ENCODE results near the gene FAM193A. TPM values are rescaled to one million over a fixed set of nuclear protein-coding genes. Genes with fewer than 3 reads are reported as not detected.
"Not testable (repeated sequence)": the region's sequence is repeated elsewhere in the genome, so short reads cannot be mapped to it uniquely, and the experiment has no call there.

Gene FAM193A
- total RNA-seq, 1 experiment from 2014 or later: 38.8 TPM

DNA sequence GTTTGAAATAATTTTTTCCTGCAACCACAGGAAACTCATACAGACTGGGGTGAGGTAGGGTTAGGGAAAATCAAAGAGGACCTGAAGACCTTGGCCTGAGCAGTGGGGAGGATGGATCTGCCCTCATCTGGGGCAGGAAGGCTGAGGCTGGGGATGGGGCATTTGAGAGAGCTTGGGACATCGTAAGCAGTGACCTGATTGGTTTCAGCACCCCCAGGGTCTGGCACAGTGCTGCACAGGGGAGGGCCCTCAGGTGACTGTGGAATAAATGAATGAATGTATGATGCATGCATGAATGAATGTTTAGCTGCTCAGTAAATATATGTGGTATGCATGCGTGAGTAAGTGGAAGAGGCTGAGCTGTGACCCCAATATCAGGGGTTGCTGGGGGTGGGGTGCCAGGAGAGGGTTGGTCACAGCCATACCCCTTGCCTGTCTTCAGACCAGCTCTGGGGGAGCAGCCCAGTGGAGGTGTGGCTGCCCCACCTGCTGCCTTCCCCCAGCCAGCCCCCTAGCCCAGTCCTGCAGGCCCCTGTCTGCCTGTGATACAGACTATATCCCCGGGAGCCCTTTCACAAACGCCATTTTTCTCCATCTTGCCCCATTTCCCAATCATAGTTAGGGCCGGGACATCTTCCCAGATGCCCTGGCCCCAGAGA, 230.7 kb downstream of the FAM193A start:
- Histone ChIP-seq H3K4me2 (ENCODE audit: low read depth, low read length, poor library complexity, severe bottlenecking) (no peak overlapping the region), H3K9me2 (replicated peaks; ENCODE audit: insufficient read depth, low read length) (no peaks in the 10 kb centered on the region), H3K79me2 (ENCODE audit: low read length) (no peaks in the 10 kb centered on the region), H3K4me1 (ENCODE audit: low read length) (peaks cover 13% of the 10 kb centered on the region), H3K9me3 (ENCODE audit: low read length) (no peaks in the 10 kb centered on the region), H3K4me3 (ENCODE audit: low read length) (no peak overlapping the region), H3K9ac (ENCODE audit: low read length) (no peak overlapping the region), H3K27me3 (ENCODE audit: low read length) (no peaks in the 10 kb centered on the region), H3K36me3 (ENCODE audit: insufficient read depth, low read length) (no peaks in the 10 kb centered on the region), H2AFZ (ENCODE audit: low read length) (no peak overlapping the region), H3K27ac (ENCODE audit: low read length) (no peak overlapping the region), H4K20me1 (ENCODE audit: insufficient read depth, low read depth, low read length) (no peaks in the 10 kb centered on the region)
- no peak for DNase-seq

DNA sequence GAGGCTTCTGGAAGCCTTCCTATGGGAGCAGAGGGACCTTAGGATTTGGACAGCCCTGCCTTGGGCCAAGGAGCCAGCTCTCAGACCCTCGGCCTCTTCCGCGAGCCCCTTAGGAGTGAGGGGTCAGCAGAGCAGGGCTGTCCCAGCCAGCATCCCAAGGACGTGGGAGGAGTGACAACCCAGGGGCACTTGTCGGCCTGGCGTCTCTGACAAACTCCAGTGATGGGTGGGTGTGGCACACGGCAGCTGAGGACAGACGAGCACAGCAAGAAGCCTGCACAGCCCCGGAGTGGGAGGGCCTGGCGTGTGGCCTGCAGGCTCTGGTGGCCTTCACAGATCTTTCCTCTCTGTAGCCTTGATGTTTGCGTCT, 231.2 kb downstream of the FAM193A start:
- Histone ChIP-seq H3K9ac (ENCODE audit: low read length) (no peak overlapping the region), H3K27me3 (ENCODE audit: low read length) (no peaks in the 10 kb centered on the region), H3K9me2 (replicated peaks; ENCODE audit: insufficient read depth, low read length) (no peaks in the 10 kb centered on the region), H3K4me1 (ENCODE audit: low read length) (peaks cover 13% of the 10 kb centered on the region), H2AFZ (ENCODE audit: low read length) (no peak overlapping the region), H4K20me1 (ENCODE audit: insufficient read depth, low read depth, low read length) (no peaks in the 10 kb centered on the region), H3K9me3 (ENCODE audit: low read length) (no peaks in the 10 kb centered on the region), H3K27ac (ENCODE audit: low read length) (no peak overlapping the region), H3K36me3 (ENCODE audit: insufficient read depth, low read length) (no peaks in the 10 kb centered on the region), H3K4me3 (ENCODE audit: low read length) (no peak overlapping the region), H3K4me2 (ENCODE audit: low read depth, low read length, poor library complexity, severe bottlenecking) (no peak overlapping the region), H3K79me2 (ENCODE audit: low read length) (no peaks in the 10 kb centered on the region)
- DNase-seq: no peak

GRCh38 chr4:2768124-2768523, 231.7 kb downstream of the FAM193A start:
- no peak for DNase-seq
- Histone ChIP-seq H3K4me1 (ENCODE audit: low read length) (peaks cover 13% of the 10 kb centered on the region), H3K36me3 (ENCODE audit: insufficient read depth, low read length) (no peaks in the 10 kb centered on the region), H3K4me2 (ENCODE audit: low read depth, low read length, poor library complexity, severe bottlenecking) (no peak overlapping the region), H3K27ac (ENCODE audit: low read length) (no peak overlapping the region), H3K9me3 (ENCODE audit: low read length) (no peaks in the 10 kb centered on the region), H2AFZ (ENCODE audit: low read length) (no peak overlapping the region), H3K79me2 (ENCODE audit: low read length) (no peaks in the 10 kb centered on the region), H3K27me3 (ENCODE audit: low read length) (no peaks in the 10 kb centered on the region), H3K4me3 (ENCODE audit: low read length) (no peak overlapping the region), H3K9ac (ENCODE audit: low read length) (no peak overlapping the region), H3K9me2 (replicated peaks; ENCODE audit: insufficient read depth, low read length) (no peaks in the 10 kb centered on the region), H4K20me1 (ENCODE audit: insufficient read depth, low read depth, low read length) (no peaks in the 10 kb centered on the region)

GRCh38 chr4:2768921-2769336, 232.5 kb downstream of the FAM193A start:
- no peak overlapping the region for H3K9ac ChIP-seq (ENCODE audit: low read length)
- no peaks in the 10 kb centered on the region for H3K9me2 ChIP-seq (replicated peaks; ENCODE audit: insufficient read depth, low read length)
- no peaks in the 10 kb centered on the region for H3K79me2 ChIP-seq (ENCODE audit: low read length)
- H3K27me3 ChIP-seq (ENCODE audit: low read length): no peaks in the 10 kb centered on the region
- no peaks in the 10 kb centered on the region for H4K20me1 ChIP-seq (ENCODE audit: insufficient read depth, low read depth, low read length)
- H3K4me3 ChIP-seq (ENCODE audit: low read length): no peak overlapping the region
- DNase-seq: no peak
- H3K4me2 ChIP-seq (ENCODE audit: low read depth, low read length, poor library complexity, severe bottlenecking): no peak overlapping the region
- no peaks in the 10 kb centered on the region for H3K36me3 ChIP-seq (ENCODE audit: insufficient read depth, low read length)
- no peak overlapping the region for H3K27ac ChIP-seq (ENCODE audit: low read length)
- H2AFZ ChIP-seq (ENCODE audit: low read length): no peak overlapping the region
- peaks cover 8% of the 10 kb centered on the region for H3K4me1 ChIP-seq (ENCODE audit: low read length)
- no peaks in the 10 kb centered on the region for H3K9me3 ChIP-seq (ENCODE audit: low read length)

DNA sequence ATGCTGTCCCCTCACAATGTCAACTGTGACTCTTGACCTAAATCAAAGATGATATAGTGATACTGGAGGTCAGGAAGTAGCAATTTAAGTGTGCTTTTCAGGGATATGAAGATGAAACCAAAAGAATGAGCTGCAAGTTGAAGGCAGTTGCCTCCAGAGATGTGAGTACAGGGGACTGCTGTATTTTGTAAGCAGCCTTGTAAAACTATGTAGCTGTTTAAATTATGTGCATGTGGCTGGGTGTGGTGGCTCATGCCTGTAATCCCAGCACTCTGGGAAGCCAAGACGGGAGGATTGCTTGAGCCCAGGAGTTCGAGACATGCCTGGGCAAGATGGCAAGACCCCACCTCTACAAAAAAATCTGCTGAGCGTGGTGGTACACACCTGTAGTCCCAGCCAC, 234.8 kb downstream of the FAM193A start:
- no peaks in the 10 kb centered on the region for H3K9me3 ChIP-seq (ENCODE audit: low read length)
- no peak overlapping the region for H2AFZ ChIP-seq (ENCODE audit: low read length)
- no peak for DNase-seq
- H3K4me1 ChIP-seq (ENCODE audit: low read length): no peaks in the 10 kb centered on the region
- H3K9ac ChIP-seq (ENCODE audit: low read length): no peak overlapping the region
- H3K9me2 ChIP-seq (replicated peaks; ENCODE audit: insufficient read depth, low read length): no peaks in the 10 kb centered on the region
- H3K79me2 ChIP-seq (ENCODE audit: low read length): no peaks in the 10 kb centered on the region
- no peak overlapping the region for H3K4me3 ChIP-seq (ENCODE audit: low read length)
- no peaks in the 10 kb centered on the region for H3K27me3 ChIP-seq (ENCODE audit: low read length)
- H4K20me1 ChIP-seq (ENCODE audit: insufficient read depth, low read depth, low read length): no peaks in the 10 kb centered on the region
- H3K36me3 ChIP-seq (ENCODE audit: insufficient read depth, low read length): no peaks in the 10 kb centered on the region
- no peak overlapping the region for H3K4me2 ChIP-seq (ENCODE audit: low read depth, low read length, poor library complexity, severe bottlenecking)
- no peak overlapping the region for H3K27ac ChIP-seq (ENCODE audit: low read length)

DNA sequence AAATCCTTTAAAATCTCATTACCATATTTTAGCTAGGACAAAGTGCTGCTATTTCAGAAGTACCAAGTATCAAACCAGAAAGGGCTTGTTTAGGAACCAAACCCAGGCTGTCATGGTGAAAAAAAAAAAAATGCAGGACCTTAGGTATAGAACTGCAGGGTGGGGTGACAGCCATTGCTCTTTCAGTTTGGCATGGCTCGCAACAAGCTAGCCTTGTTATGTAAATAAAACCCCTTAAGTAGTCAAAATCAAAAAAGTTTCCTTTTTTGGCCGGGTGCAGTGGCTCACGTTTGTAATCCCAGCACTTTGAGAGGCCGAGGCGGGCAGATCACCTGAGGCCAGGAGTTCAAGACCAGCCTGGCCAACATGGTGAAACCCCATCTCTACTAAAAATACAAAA, 244.2 kb downstream of the FAM193A start:
- peaks cover 12% of the 10 kb centered on the region for H3K4me1 ChIP-seq (ENCODE audit: low read length)
- not testable (repeated sequence) for H3K4me2 ChIP-seq (ENCODE audit: low read depth, low read length, poor library complexity, severe bottlenecking); H3K27me3 ChIP-seq (ENCODE audit: low read length); H3K9me2 ChIP-seq (replicated peaks; ENCODE audit: insufficient read depth, low read length); DNase-seq; H3K9me3 ChIP-seq (ENCODE audit: low read length); H3K27ac ChIP-seq (ENCODE audit: low read length); H3K79me2 ChIP-seq (ENCODE audit: low read length); H2AFZ ChIP-seq (ENCODE audit: low read length); H4K20me1 ChIP-seq (ENCODE audit: insufficient read depth, low read depth, low read length); H3K4me3 ChIP-seq (ENCODE audit: low read length); H3K9ac ChIP-seq (ENCODE audit: low read length); H3K36me3 ChIP-seq (ENCODE audit: insufficient read depth, low read length)

- H2AFZ ChIP-seq (ENCODE audit: low read length): no peak overlapping the region
Measured at GRCh38 chr4:2781911-2782310, 245.5 kb downstream of the FAM193A start.

More at GRCh38 chr4:2781911-2782310, 245.5 kb downstream of the FAM193A start:
- H3K36me3 ChIP-seq (ENCODE audit: insufficient read depth, low read length): no peaks in the 10 kb centered on the region
- no peak for DNase-seq
- H3K27me3 ChIP-seq (ENCODE audit: low read length): no peaks in the 10 kb centered on the region
- H3K79me2 ChIP-seq (ENCODE audit: low read length): no peaks in the 10 kb centered on the region
- no peak overlapping the region for H3K4me2 ChIP-seq (ENCODE audit: low read depth, low read length, poor library complexity, severe bottlenecking)
- H3K9me3 ChIP-seq (ENCODE audit: low read length): no peaks in the 10 kb centered on the region
- H3K9me2 ChIP-seq (replicated peaks; ENCODE audit: insufficient read depth, low read length): no peaks in the 10 kb centered on the region
- peaks cover 25% of the 10 kb centered on the region for H3K4me1 ChIP-seq (ENCODE audit: low read length)
- H3K9ac ChIP-seq (ENCODE audit: low read length): no peak overlapping the region
- H3K27ac ChIP-seq (ENCODE audit: low read length): no peak overlapping the region
- H4K20me1 ChIP-seq (ENCODE audit: insufficient read depth, low read depth, low read length): no peaks in the 10 kb centered on the region
- no peak overlapping the region for H3K4me3 ChIP-seq (ENCODE audit: low read length)
